Measurements from ENCODE around the gene GPM6B. TPM values are rescaled to one million over a fixed set of nuclear protein-coding genes. Genes with fewer than 3 reads are reported as not detected.

GPM6B gene
- total and polyA plus RNA-seq, 2 of the 4 experiments (the other 2 are of a cell fraction), result 4.2 to 5.9 TPM

DNA sequence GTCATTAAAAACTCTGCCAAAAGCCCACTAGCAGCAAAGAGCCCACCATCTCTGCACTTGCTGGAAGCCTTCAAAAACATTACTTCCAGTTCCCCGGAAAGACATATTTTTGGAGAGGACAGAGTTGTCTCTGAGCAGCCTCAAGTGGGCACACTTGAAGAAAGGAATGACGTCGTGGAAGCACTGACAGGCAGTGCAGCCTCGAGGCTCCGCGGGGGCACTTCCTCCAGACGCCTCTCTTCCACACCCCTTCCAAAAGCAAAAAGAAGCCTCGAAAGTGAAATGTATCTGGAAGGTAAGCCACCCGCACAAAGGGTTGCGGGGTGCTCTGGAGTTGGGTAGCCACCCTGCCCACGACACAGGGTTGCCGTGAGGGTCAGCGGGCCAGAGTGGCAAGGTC, 56.5 kb downstream of the GPM6B start:
- Histone ChIP-seq H3K79me1 (ENCODE audit: low read depth in 1 of 2, low read length in 2 of 2) (no peaks in the 10 kb centered on the region), H3K27me3 (ENCODE audit: control insufficient read depth, insufficient read depth, low read length) (no peaks in the 10 kb centered on the region), H2AK5ac (ENCODE audit: low read depth, low read length) (no peak overlapping the region), H3K4me2 (ENCODE audit: low read depth, low read length) (no peak overlapping the region), H2BK120ac (ENCODE audit: low read depth, low read length) (no peak overlapping the region), H3K18ac (ENCODE audit: low read depth, low read length) (no peak overlapping the region), H3K9me1 (ENCODE audit: insufficient read depth, low read length) (no peaks in the 10 kb centered on the region), H3K9ac (ENCODE audit: low read depth, low read length) (no peak overlapping the region), H3K36me3 (ENCODE audit: control insufficient read depth, insufficient read depth, low read length) (peaks cover 22% of the 10 kb centered on the region), H4K20me1 (ENCODE audit: insufficient read depth, low read length) (no peaks in the 10 kb centered on the region), H3K4me1 (ENCODE audit: control insufficient read depth, insufficient read depth, low read length) (no peaks in the 10 kb centered on the region), H4K5ac (ENCODE audit: low read depth, low read length) (no peak overlapping the region), H2AFZ (replicated peaks; ENCODE audit: low read length, poor library complexity) (no peak overlapping the region), H3K9me3 (ENCODE audit: control insufficient read depth, insufficient read depth, low read length) (no peaks in the 10 kb centered on the region), H4K91ac (ENCODE audit: insufficient read depth, low read depth, low read length) (no peak overlapping the region), H3K27ac (ENCODE audit: insufficient read depth, low read length) (no peak overlapping the region), H2BK20ac (ENCODE audit: low read depth, low read length) (no peak overlapping the region), H3K56ac (ENCODE audit: extremely low read depth, insufficient read depth, low read length) (no peak overlapping the region), H3K4ac (ENCODE audit: low read depth, low read length) (no peak overlapping the region), H3K23ac (ENCODE audit: low read depth, low read length) (no peak overlapping the region), H2BK15ac (ENCODE audit: low read depth, low read length) (no peak overlapping the region), H3K14ac (replicated peaks; ENCODE audit: low read depth, low read length) (no peak overlapping the region), H2BK5ac (ENCODE audit: low read depth, low read length, poor library complexity, severe bottlenecking) (no peak overlapping the region), H2AK9ac (replicated peaks; ENCODE audit: low read depth, low read length, poor library complexity) (no peak overlapping the region), H3K4me3 (ENCODE audit: insufficient read depth, low read depth, low read length) (no peak overlapping the region), H4K8ac (ENCODE audit: low read depth in 2 of 2, low read length in 2 of 2) (no peak overlapping the region)
- dilution Hi-C loops (cut with HindIII; ENCODE audit: low sequenced_read_pairs, unreplicated experiment) (no loop called here), in situ Hi-C loops (cut with MboI; ENCODE audit: low sequenced_read_pairs) (loop anchor here (10.0 kb wide), 1 partner anchor 264 kb away; the partner anchor contains the start of gene GEMIN8), intact Hi-C loops (cut with micrococcal nuclease) (no loop called here)
- no TSS peak for BruUV-seq (replicated peaks)
- ATAC-seq (ENCODE audit: low read depth), result no peak
- 100% methylated on average over 3 of the region's 13 CpGs; no CpG with 5 or more reads in 1 of the 2 experiments for WGBS, 2 experiments (ENCODE audit: extremely low coverage in 2 of 2, insufficient read length in 1 of 2)
- TF ChIP-seq MAFK (IDR thresholded peaks at IDR 0.05; ENCODE audit: low read depth, low read length) (no peak), SMC3 (IDR thresholded peaks at IDR 0.05; ENCODE audit: low read depth, low read length) (no peak), FOS (IDR thresholded peaks at IDR 0.05; ENCODE audit: low read depth, low read length) (no peak), RAD21 (IDR thresholded peaks at IDR 0.05; ENCODE audit: low read length) (no peak), RCOR1 (IDR thresholded peaks at IDR 0.05; ENCODE audit: insufficient replicate concordance, low read length) (no peak), CEBPB (IDR thresholded peaks at IDR 0.05; ENCODE audit: low read depth, low read length) (no peak)
- TF ChIP-seq, protein P1, sequence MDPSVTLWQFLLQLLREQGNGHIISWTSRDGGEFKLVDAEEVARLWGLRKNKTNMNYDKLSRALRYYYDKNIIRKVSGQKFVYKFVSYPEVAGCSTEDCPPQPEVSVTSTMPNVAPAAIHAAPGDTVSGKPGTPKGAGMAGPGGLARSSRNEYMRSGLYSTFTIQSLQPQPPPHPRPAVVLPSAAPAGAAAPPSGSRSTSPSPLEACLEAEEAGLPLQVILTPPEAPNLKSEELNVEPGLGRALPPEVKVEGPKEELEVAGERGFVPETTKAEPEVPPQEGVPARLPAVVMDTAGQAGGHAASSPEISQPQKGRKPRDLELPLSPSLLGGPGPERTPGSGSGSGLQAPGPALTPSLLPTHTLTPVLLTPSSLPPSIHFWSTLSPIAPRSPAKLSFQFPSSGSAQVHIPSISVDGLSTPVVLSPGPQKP (IDR thresholded peaks at IDR 0.05; ENCODE audit: borderline replicate concordance, low read depth, low read length), result no peak
- TF ChIP-seq, protein P2, sequence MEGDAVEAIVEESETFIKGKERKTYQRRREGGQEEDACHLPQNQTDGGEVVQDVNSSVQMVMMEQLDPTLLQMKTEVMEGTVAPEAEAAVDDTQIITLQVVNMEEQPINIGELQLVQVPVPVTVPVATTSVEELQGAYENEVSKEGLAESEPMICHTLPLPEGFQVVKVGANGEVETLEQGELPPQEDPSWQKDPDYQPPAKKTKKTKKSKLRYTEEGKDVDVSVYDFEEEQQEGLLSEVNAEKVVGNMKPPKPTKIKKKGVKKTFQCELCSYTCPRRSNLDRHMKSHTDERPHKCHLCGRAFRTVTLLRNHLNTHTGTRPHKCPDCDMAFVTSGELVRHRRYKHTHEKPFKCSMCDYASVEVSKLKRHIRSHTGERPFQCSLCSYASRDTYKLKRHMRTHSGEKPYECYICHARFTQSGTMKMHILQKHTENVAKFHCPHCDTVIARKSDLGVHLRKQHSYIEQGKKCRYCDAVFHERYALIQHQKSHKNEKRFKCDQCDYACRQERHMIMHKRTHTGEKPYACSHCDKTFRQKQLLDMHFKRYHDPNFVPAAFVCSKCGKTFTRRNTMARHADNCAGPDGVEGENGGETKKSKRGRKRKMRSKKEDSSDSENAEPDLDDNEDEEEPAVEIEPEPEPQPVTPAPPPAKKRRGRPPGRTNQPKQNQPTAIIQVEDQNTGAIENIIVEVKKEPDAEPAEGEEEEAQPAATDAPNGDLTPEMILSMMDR (conservative IDR thresholded peaks at IDR 0.05; ENCODE audit: low read depth, low read length), result no peak
- TF ChIP-seq, protein P3, sequence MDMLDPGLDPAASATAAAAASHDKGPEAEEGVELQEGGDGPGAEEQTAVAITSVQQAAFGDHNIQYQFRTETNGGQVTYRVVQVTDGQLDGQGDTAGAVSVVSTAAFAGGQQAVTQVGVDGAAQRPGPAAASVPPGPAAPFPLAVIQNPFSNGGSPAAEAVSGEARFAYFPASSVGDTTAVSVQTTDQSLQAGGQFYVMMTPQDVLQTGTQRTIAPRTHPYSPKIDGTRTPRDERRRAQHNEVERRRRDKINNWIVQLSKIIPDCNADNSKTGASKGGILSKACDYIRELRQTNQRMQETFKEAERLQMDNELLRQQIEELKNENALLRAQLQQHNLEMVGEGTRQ (IDR thresholded peaks at IDR 0.05; ENCODE audit: low read depth, low read length), result no peak
- POLR2A ChIA-PET (ENCODE audit: unreplicated experiment), result no interaction called here
- DNase-seq, result no peak
- CTCF ChIA-PET, result no interaction called here

All from IMR-90 (cell line).